Measurements from ENCODE around the gene DOCK4. TPM values are rescaled to one million over a fixed set of nuclear protein-coding genes. Genes with fewer than 3 reads are reported as not detected.

Gene DOCK4
- total and polyA plus RNA-seq, 10 of the 15 experiments (the other 5 are each of a cell fraction or from before 2014, with no cell fraction given), result 0.03 to 0.73 (median 0.38) TPM

- H3K36me3 ChIP-seq (ENCODE audit: control insufficient read depth in 2 of 2, insufficient read depth in 2 of 2, low read length in 1 of 2), result no peaks in the 10 kb centered on the region
- POLR2A ChIA-PET, result no interaction called here
- SMC1A ChIA-PET (ENCODE audit: uncharacterized antibody, unreplicated experiment), result interaction anchor here (0.6 kb wide), 1 partner anchor 10 kb away, joined by 3 read pairs; no protein-coding TSS in a partner anchor
- no peak overlapping the region for H3K27ac ChIP-seq (ENCODE audit: control insufficient read depth, insufficient read depth)
- no peaks in the 10 kb centered on the region for H3K27me3 ChIP-seq (replicated peaks in 1 of 2; ENCODE audit: control insufficient read depth in 2 of 2, insufficient read depth in 2 of 2, low read length in 1 of 2)
- no peaks in the 10 kb centered on the region for H3K9me3 ChIP-seq (replicated peaks; ENCODE audit: control insufficient read depth, insufficient read depth, low read length)
- RAD21 ChIA-PET (ENCODE audit: unreplicated experiment), result no interaction called here
- no peak overlapping the region for H3K4me2 ChIP-seq (ENCODE audit: control insufficient read depth, insufficient read depth)
- no peaks in the 10 kb centered on the region for H3K4me1 ChIP-seq (ENCODE audit: control insufficient read depth, insufficient read depth, low read length)
- H3K4me3 ChIP-seq, result no peak overlapping the region
- 79% methylated on average over 7 of the region's 7 CpGs for WGBS (ENCODE audit: insufficient coverage, insufficient replicate concordance, low lambda C conversion rate, missing lambda C conversion rate)
- in situ Hi-C loops (cut with MboI), result no loop called here
- H4K20me1 ChIP-seq (ENCODE audit: control insufficient read depth, insufficient read depth), result no peaks in the 10 kb centered on the region
- H3K79me2 ChIP-seq (ENCODE audit: control insufficient read depth, insufficient read depth, low read length), result no peaks in the 10 kb centered on the region
- ATAC-seq (no peak), FAIRE-seq (no peak), DNase-seq (ENCODE audit: low read depth, low spot score) (no peak)
- H3K9ac ChIP-seq (ENCODE audit: control insufficient read depth, insufficient read depth, low read length), result no peak overlapping the region
- BruUV-seq (replicated peaks), result no TSS peak
- no peak for TF ChIP-seq SUZ12 (IDR thresholded peaks at IDR 0.05; ENCODE audit: unreplicated experiment)
- TF ChIP-seq PBX3 (IDR thresholded peaks at IDR 0.05; ENCODE audit: insufficient replicate concordance, low read depth, low read length), result no peak
- TF ChIP-seq KLF5 (IDR thresholded peaks at IDR 0.05; ENCODE audit: partially characterized antibody), result no peak
- no peak for TF ChIP-seq HDAC6 (IDR thresholded peaks at IDR 0.05; ENCODE audit: unreplicated experiment)
- TF ChIP-seq RELA (IDR thresholded peaks at IDR 0.05; ENCODE audit: borderline replicate concordance, partially characterized antibody), result no peak
- no peak for TF ChIP-seq EED (IDR thresholded peaks at IDR 0.05; ENCODE audit: low read depth)
- no peak for TF ChIP-seq CUX1 (IDR thresholded peaks at IDR 0.05; ENCODE audit: insufficient replicate concordance, low read depth, low read length)
- TF ChIP-seq MLLT1 (IDR thresholded peaks at IDR 0.05), result no peak
- no peak for TF ChIP-seq MYC (IDR thresholded peaks at IDR 0.05; ENCODE audit: insufficient read depth, insufficient read length, insufficient replicate concordance, low read length, severe bottlenecking)
- TF ChIP-seq KDM1A (IDR thresholded peaks at IDR 0.05; ENCODE audit: borderline replicate concordance), result no peak
- TF ChIP-seq SMC3 (IDR thresholded peaks at IDR 0.05; ENCODE audit: borderline replicate concordance, low read length), result no peak
- no peak for TF ChIP-seq NR2F1 (conservative IDR thresholded peaks at IDR 0.05)
- TF ChIP-seq TARDBP (IDR thresholded peaks at IDR 0.05; ENCODE audit: borderline replicate concordance), result no peak
- TF ChIP-seq IRF4 (IDR thresholded peaks at IDR 0.05; ENCODE audit: low read depth, low read length), result no peak
- TF ChIP-seq NBN (IDR thresholded peaks at IDR 0.05), result no peak
- TF ChIP-seq NR2C2 (IDR thresholded peaks at IDR 0.05; ENCODE audit: borderline replicate concordance, control insufficient read depth, insufficient read length, low read depth), result no peak
- intact Hi-C loops (cut with micrococcal nuclease; ENCODE audit: unreplicated experiment), result no loop called here
- no peak overlapping the region for H2AFZ ChIP-seq (ENCODE audit: control insufficient read depth, low read depth, low read length)
- CTCF ChIA-PET, result no interaction called here
Observed at GRCh38 chr7:112110651-112111050, 95.5 kb downstream of the DOCK4 start.
